HepG2 (cell line): ENCODE results near the gene AUNIP. TPM values are rescaled to one million over a fixed set of nuclear protein-coding genes. Genes with fewer than 3 reads are reported as not detected.
A peak's percentile ranks its signal among the peaks of the same experiment; 100 is the strongest.

Source experiments
- HNF1A ChIP-seq, 2 experiments: sonication (generic) in 1 of 2; formaldehyde crosslinking in 1 of 2; IDR thresholded peaks; 2 replicates each; pipeline versions ENCODE4 v1.4.0 to v1.6.1; 2016 to 2020; ENCODE audit warnings: borderline replicate concordance in 1 of 2, low read depth in 1 of 2, mild to moderate bottlenecking in 1 of 2, missing genetic modification reagents in 1 of 2
- HOXD1 ChIP-seq: sonication (generic); formaldehyde crosslinking; IDR thresholded peaks from 2 replicates; pipeline ENCODE4 v1.5.0; 2020; ENCODE audit warnings: missing genetic modification reagents
- KLF15 ChIP-seq: sonication (generic); formaldehyde crosslinking; IDR thresholded peaks from 2 replicates; pipeline ENCODE4 v1.8.1; 2023; ENCODE audit warnings: borderline replicate concordance, mild to moderate bottlenecking, inconsistent platforms, missing genetic modification reagents, mixed read lengths
- MED1 ChIP-seq: sonication (generic); formaldehyde crosslinking; IDR thresholded peaks from 2 replicates; pipeline ENCODE4 v1.4.0; 2020; ENCODE audit warnings: missing genetic modification reagents
- MED8 ChIP-seq: sonication (generic); formaldehyde crosslinking; IDR thresholded peaks from 2 replicates; pipeline ENCODE4 v1.8.1; 2023; ENCODE audit warnings: mild to moderate bottlenecking, missing genetic modification reagents; ENCODE audit not compliant: insufficient replicate concordance
- MXD4 ChIP-seq: IDR thresholded peaks from 2 replicates; pipeline ENCODE4 v1.6.1; 2016; ENCODE audit warnings: mild to moderate bottlenecking, missing biosample characterization, missing genetic modification reagents
- NFYB ChIP-seq: sonication (generic); formaldehyde crosslinking; IDR thresholded peaks from 2 replicates; pipeline ENCODE4 v1.4.0; 2020; ENCODE audit warnings: missing genetic modification reagents
- SP4 ChIP-seq: sonication (generic); formaldehyde crosslinking; IDR thresholded peaks from 2 replicates; pipeline ENCODE4 v1.8.1; 2023; ENCODE audit warnings: mild to moderate bottlenecking, missing genetic modification reagents
- ZHX1 ChIP-seq: sonication (generic); formaldehyde crosslinking; IDR thresholded peaks from 2 replicates; pipeline ENCODE4 v1.8.1; 2022; ENCODE audit warnings: low read depth, mild to moderate bottlenecking, missing genetic modification reagents
- ZNF224 ChIP-seq: sonication (generic); formaldehyde crosslinking; IDR thresholded peaks from 2 replicates; pipeline ENCODE4 v1.5.0; 2020; ENCODE audit warnings: mild to moderate bottlenecking, missing genetic modification reagents
- polyA plus RNA-seq, 8 experiments: library from polyadenylated mRNA; depleted of rRNA in 3 of 8; stranded (reverse) in 7 of 8; unstranded in 1 of 8; fragments of >200 nt; fragmentation: Illumina TruSeq in 4 of 8; extraction: Trizol in 4 of 8; gene quantifications; 2 replicates each; pipeline versions ENCODE4 v1.2.1 to v1.2.3, GENCODE V29; 2011 to 2016; ENCODE audit warnings: low read depth in 4 of 8, missing spikeins in 1 of 8, mixed read lengths in 1 of 8; ENCODE audit not compliant: insufficient read depth in 1 of 8
- total RNA-seq, 5 experiments: library from RNA; depleted of rRNA; stranded (reverse); fragments of >200 nt; fragmentation: Illumina TruSeq; extraction: Trizol; gene quantifications; 2 replicates each; pipeline ENCODE4 v1.2.3, GENCODE V29; 2016; ENCODE audit warnings: low read depth in 1 of 5
- TF ChIP-seq, protein P1 (sequence below): sonication (generic); formaldehyde crosslinking; IDR thresholded peaks from 2 replicates; pipeline ENCODE4 v1.5.1; 2020; ENCODE audit warnings: mild to moderate bottlenecking, missing genetic modification reagents, borderline replicate concordance
- TF ChIP-seq, protein P2 (sequence below): sonication (generic); formaldehyde crosslinking; conservative IDR thresholded peaks from 2 replicates; pipeline ENCODE4 v1.8.0; 2022; ENCODE audit warnings: mild to moderate bottlenecking, moderate library complexity, missing genetic modification reagents

The AUNIP gene
- total and polyA plus RNA-seq, 2 of the 13 experiments (the other 11 are each of a cell fraction or from before 2014, with no cell fraction given), result 3.8 to 12.3 TPM

- no peak for TF ChIP-seq ZHX1 (CRISPR knock-in tag)
- TF ChIP-seq MED1 (CRISPR knock-in tag), result peak; percentile 46
- TF ChIP-seq MXD4 (CRISPR knock-in tag), result peak; percentile 73
- no peak for TF ChIP-seq ZNF224 (CRISPR knock-in tag)
- peak; percentile 81 for TF ChIP-seq NFYB (CRISPR knock-in tag)
- no peak for TF ChIP-seq HNF1A (IDR thresholded peaks at IDR 0.05; ENCODE audit: low read depth)
- TF ChIP-seq HNF1A (CRISPR knock-in tag; IDR thresholded peaks at IDR 0.05; ENCODE audit: borderline replicate concordance), result 0 out of 2 replicates have a peak, but pooled peaks have one; percentile 22
- no peak for TF ChIP-seq KLF15 (CRISPR knock-in tag)
- TF ChIP-seq, protein P1, sequence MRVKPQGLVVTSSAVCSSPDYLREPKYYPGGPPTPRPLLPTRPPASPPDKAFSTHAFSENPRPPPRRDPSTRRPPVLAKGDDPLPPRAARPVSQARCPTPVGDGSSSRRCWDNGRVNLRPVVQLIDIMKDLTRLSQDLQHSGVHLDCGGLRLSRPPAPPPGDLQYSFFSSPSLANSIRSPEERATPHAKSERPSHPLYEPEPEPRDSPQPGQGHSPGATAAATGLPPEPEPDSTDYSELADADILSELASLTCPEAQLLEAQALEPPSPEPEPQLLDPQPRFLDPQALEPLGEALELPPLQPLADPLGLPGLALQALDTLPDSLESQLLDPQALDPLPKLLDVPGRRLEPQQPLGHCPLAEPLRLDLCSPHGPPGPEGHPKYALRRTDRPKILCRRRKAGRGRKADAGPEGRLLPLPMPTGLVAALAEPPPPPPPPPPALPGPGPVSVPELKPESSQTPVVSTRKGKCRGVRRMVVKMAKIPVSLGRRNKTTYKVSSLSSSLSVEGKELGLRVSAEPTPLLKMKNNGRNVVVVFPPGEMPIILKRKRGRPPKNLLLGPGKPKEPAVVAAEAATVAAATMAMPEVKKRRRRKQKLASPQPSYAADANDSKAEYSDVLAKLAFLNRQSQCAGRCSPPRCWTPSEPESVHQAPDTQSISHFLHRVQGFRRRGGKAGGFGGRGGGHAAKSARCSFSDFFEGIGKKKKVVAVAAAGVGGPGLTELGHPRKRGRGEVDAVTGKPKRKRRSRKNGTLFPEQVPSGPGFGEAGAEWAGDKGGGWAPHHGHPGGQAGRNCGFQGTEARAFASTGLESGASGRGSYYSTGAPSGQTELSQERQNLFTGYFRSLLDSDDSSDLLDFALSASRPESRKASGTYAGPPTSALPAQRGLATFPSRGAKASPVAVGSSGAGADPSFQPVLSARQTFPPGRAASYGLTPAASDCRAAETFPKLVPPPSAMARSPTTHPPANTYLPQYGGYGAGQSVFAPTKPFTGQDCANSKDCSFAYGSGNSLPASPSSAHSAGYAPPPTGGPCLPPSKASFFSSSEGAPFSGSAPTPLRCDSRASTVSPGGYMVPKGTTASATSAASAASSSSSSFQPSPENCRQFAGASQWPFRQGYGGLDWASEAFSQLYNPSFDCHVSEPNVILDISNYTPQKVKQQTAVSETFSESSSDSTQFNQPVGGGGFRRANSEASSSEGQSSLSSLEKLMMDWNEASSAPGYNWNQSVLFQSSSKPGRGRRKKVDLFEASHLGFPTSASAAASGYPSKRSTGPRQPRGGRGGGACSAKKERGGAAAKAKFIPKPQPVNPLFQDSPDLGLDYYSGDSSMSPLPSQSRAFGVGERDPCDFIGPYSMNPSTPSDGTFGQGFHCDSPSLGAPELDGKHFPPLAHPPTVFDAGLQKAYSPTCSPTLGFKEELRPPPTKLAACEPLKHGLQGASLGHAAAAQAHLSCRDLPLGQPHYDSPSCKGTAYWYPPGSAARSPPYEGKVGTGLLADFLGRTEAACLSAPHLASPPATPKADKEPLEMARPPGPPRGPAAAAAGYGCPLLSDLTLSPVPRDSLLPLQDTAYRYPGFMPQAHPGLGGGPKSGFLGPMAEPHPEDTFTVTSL (CRISPR knock-in tag), result no peak
- TF ChIP-seq HOXD1, result peak; percentile 75; the same call in 1 of the 2 replicates
- peak; percentile 53 for TF ChIP-seq MED8
- TF ChIP-seq, protein P2, sequence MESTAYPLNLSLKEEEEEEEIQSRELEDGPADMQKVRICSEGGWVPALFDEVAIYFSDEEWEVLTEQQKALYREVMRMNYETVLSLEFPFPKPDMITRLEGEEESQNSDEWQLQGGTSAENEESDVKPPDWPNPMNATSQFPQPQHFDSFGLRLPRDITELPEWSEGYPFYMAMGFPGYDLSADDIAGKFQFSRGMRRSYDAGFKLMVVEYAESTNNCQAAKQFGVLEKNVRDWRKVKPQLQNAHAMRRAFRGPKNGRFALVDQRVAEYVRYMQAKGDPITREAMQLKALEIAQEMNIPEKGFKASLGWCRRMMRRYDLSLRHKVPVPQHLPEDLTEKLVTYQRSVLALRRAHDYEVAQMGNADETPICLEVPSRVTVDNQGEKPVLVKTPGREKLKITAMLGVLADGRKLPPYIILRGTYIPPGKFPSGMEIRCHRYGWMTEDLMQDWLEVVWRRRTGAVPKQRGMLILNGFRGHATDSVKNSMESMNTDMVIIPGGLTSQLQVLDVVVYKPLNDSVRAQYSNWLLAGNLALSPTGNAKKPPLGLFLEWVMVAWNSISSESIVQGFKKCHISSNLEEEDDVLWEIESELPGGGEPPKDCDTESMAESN (CRISPR knock-in tag), result peak; percentile 61
- peak; percentile 79 for TF ChIP-seq SP4 (CRISPR knock-in tag)
These were observed 46.7 kb upstream of the AUNIP start, which contains the start of gene STMN1 (continued) for GRCh38 chr1:25905680-25906643.
